IMR-90 (cell line): ENCODE data around the gene SKP2. TPM values are rescaled to one million over a fixed set of nuclear protein-coding genes. Genes with fewer than 3 reads are reported as not detected.

Experiments
- ATAC-seq: fragments of 200-7000 bp; cut with Tn5 transposase; 2 replicates; pipeline ENCODE4 v1.9.1; 2020; ENCODE audit warnings: low read depth, mild to moderate bottlenecking, moderate library complexity
- BruUV-seq: library from RNA; stranded (reverse); fragments of 400-500 nt; replicated peaks from 2 replicates; lab custom pipeline; 2021; lab: Mats Ljungman, UMichigan
- CTCF ChIA-PET: fragments of 300-600 bp; formaldehyde crosslinking; extraction: SDS; loops from one replicate; lab custom pipeline; 2021; ENCODE audit warnings: antibody characterized with exemption; lab: Yijun Ruan, JAX
- POLR2A ChIA-PET: fragments of 300-600 bp; sonication (Branson Sonifier 250); formaldehyde crosslinking; loops from one replicate; lab custom pipeline; 2022; ENCODE audit warnings: antibody characterized with exemption; ENCODE audit not compliant: unreplicated experiment; lab: Charles Lee
- DNase-seq: peaks from one replicate; pipeline ENCODE4 v3.0.0; 2013
- H2AFZ ChIP-seq: replicated peaks from 2 replicates; pipeline ENCODE3; 2013; ENCODE audit warnings: low read length, mild to moderate bottlenecking; ENCODE audit not compliant: poor library complexity
- H2AK5ac ChIP-seq: 2 replicates; pipeline ENCODE4 v1.6.1; 2013; ENCODE audit warnings: low read depth, low read length, inconsistent platforms
- H2AK9ac ChIP-seq: replicated peaks from 2 replicates; pipeline ENCODE3; 2013; ENCODE audit warnings: mild to moderate bottlenecking, low read depth, low read length, moderate library complexity; ENCODE audit not compliant: poor library complexity
- H2BK120ac ChIP-seq: 2 replicates; pipeline ENCODE4 v1.6.1; 2013; ENCODE audit warnings: low read depth, low read length, inconsistent platforms
- H2BK15ac ChIP-seq: 3 replicates; pipeline ENCODE4 v1.6.1; 2013; ENCODE audit warnings: low read depth, low read length, inconsistent platforms
- H2BK20ac ChIP-seq: 2 replicates; pipeline ENCODE4 v1.6.1; 2013; ENCODE audit warnings: low read depth, mild to moderate bottlenecking, inconsistent platforms, low read length, moderate library complexity
- H2BK5ac ChIP-seq: 2 replicates; pipeline ENCODE4 v1.6.1; 2013; ENCODE audit warnings: mild to moderate bottlenecking, low read depth, low read length, inconsistent platforms; ENCODE audit not compliant: poor library complexity, severe bottlenecking
- H3K14ac ChIP-seq: replicated peaks from 2 replicates; pipeline ENCODE4 v1.6.1; 2013; ENCODE audit warnings: low read depth, low read length, inconsistent platforms
- H3K18ac ChIP-seq: 2 replicates; pipeline ENCODE4 v1.6.1; 2013; ENCODE audit warnings: low read depth, low read length, control low read depth
- H3K23ac ChIP-seq: 2 replicates; pipeline ENCODE4 v1.6.1; 2013; ENCODE audit warnings: low read depth, low read length, inconsistent platforms
- H3K27ac ChIP-seq: 2 replicates; pipeline ENCODE4 v1.5.1; 2013; ENCODE audit warnings: mild to moderate bottlenecking, control low read depth, low read length; ENCODE audit not compliant: insufficient read depth
- H3K27me3 ChIP-seq: 2 replicates; pipeline ENCODE4 v1.6.1; 2013; ENCODE audit warnings: low read length; ENCODE audit not compliant: control insufficient read depth, insufficient read depth
- H3K36me3 ChIP-seq: 2 replicates; pipeline ENCODE4 v1.6.1; 2013; ENCODE audit warnings: low read length, mixed read lengths; ENCODE audit not compliant: control insufficient read depth, insufficient read depth
- H3K4ac ChIP-seq: 2 replicates; pipeline ENCODE4 v1.6.1; 2013; ENCODE audit warnings: low read depth, low read length, inconsistent platforms
- H3K4me1 ChIP-seq: 2 replicates; pipeline ENCODE4 v1.6.1; 2013; ENCODE audit warnings: low read length, mixed read lengths; ENCODE audit not compliant: control insufficient read depth, insufficient read depth
- H3K4me2 ChIP-seq: 2 replicates; pipeline ENCODE4 v1.6.1; 2013; ENCODE audit warnings: low read depth, mild to moderate bottlenecking, control low read depth, low read length, moderate library complexity
- H3K4me3 ChIP-seq: 2 replicates; pipeline ENCODE4 v1.5.1; 2013; ENCODE audit warnings: low read depth, mild to moderate bottlenecking, control low read depth, low read length, moderate library complexity; ENCODE audit not compliant: insufficient read depth
- H3K56ac ChIP-seq: 2 replicates; pipeline ENCODE4 v1.6.1; 2013; ENCODE audit warnings: low read length, inconsistent platforms; ENCODE audit not compliant: insufficient read depth; ENCODE audit errors: extremely low read depth
- H3K79me1 ChIP-seq, 2 experiments: 2 replicates each; pipeline ENCODE4 v1.6.1; 2013; ENCODE audit warnings: low read length in 2 of 2, inconsistent platforms in 1 of 2, low read depth in 1 of 2
- H3K9ac ChIP-seq: 2 replicates; pipeline ENCODE4 v1.6.1; 2013; ENCODE audit warnings: low read depth, low read length, control low read depth
- H3K9me1 ChIP-seq: 2 replicates; pipeline ENCODE4 v1.6.1; 2013; ENCODE audit warnings: low read length, inconsistent platforms; ENCODE audit not compliant: insufficient read depth
- H3K9me3 ChIP-seq: 2 replicates; pipeline ENCODE4 v1.6.1; 2013; ENCODE audit warnings: low read length; ENCODE audit not compliant: control insufficient read depth, insufficient read depth
- H4K20me1 ChIP-seq: 2 replicates; pipeline ENCODE4 v1.6.1; 2013; ENCODE audit warnings: low read length, inconsistent platforms; ENCODE audit not compliant: insufficient read depth
- H4K5ac ChIP-seq: 2 replicates; pipeline ENCODE4 v1.6.1; 2013; ENCODE audit warnings: mild to moderate bottlenecking, low read depth, low read length, control low read depth
- H4K8ac ChIP-seq, 2 experiments: 2 replicates each; pipeline ENCODE4 v1.6.1; 2013; ENCODE audit warnings: low read depth in 2 of 2, low read length in 2 of 2, control low read depth in 1 of 2, inconsistent platforms in 1 of 2
- H4K91ac ChIP-seq: 2 replicates; pipeline ENCODE4 v1.6.1; 2013; ENCODE audit warnings: low read depth, low read length, inconsistent platforms; ENCODE audit not compliant: insufficient read depth
- BHLHE40 ChIP-seq: fragments of 150-350 bp; IDR thresholded peaks from 2 replicates; pipeline ENCODE4 v1.6.1; 2016; ENCODE audit warnings: mild to moderate bottlenecking, low read depth, low read length
- CEBPB ChIP-seq: IDR thresholded peaks from 2 replicates; pipeline ENCODE4 v1.6.1; 2012; ENCODE audit warnings: low read depth, low read length, improper control_type of control experiment
- CHD1 ChIP-seq: IDR thresholded peaks from 2 replicates; pipeline ENCODE4 v1.6.1; 2012; ENCODE audit warnings: low read depth, low read length, improper control_type of control experiment
- RCOR1 ChIP-seq: IDR thresholded peaks from 2 replicates; pipeline ENCODE4 v1.6.1; 2012; ENCODE audit warnings: mild to moderate bottlenecking, low read length, improper control_type of control experiment; ENCODE audit not compliant: insufficient replicate concordance
- SMC3 ChIP-seq: fragments of 150-350 bp; IDR thresholded peaks from 2 replicates; pipeline ENCODE4 v1.6.1; 2016; ENCODE audit warnings: low read depth, mild to moderate bottlenecking, antibody characterized with exemption, low read length, moderate library complexity
- WGBS, 2 experiments: methylation state at CpG; one replicate each; pipeline versions ENCODE4 v1.1.5 to v1.1.7; 2013; ENCODE audit warnings: missing lambda C conversion rate in 2 of 2; ENCODE audit not compliant: insufficient read length in 1 of 2; ENCODE audit errors: extremely low coverage in 2 of 2; 5-methylcytosine and 5-hydroxymethylcytosine counted together
- dilution Hi-C: fragments of 300-500 bp; cut with HindIII; formaldehyde crosslinking; loops from one replicate; pipeline ENCODE4 v1.14.3; 2018; ENCODE audit warnings: low sequenced_read_pairs; ENCODE audit not compliant: unreplicated experiment
- in situ Hi-C: fragments of 300-500 bp; cut with MboI; formaldehyde crosslinking; loops from 3 replicates; pipeline ENCODE4 v1.14.3; 2019; ENCODE audit warnings: low sequenced_read_pairs, inconsistent platforms, mixed read lengths
- intact Hi-C: fragments of 100-400 bp; cut with micrococcal nuclease; formaldehyde crosslinking; loops from 2 replicates; pipeline ENCODE4 v1.10.0; 2022
- polyA plus RNA-seq, 3 experiments: library from polyadenylated mRNA; depleted of rRNA; stranded (reverse); fragments of >200 nt; gene quantifications; 2 replicates each; pipeline ENCODE4 v1.2.3, GENCODE V29; 2012; ENCODE audit warnings: low replicate concordance in 1 of 3
- total RNA-seq: library from RNA; depleted of rRNA; stranded (reverse); fragments of >200 nt; gene quantifications from 2 replicates; pipeline ENCODE4 v1.2.3, GENCODE V29; 2012

SKP2 gene
- total and polyA plus RNA-seq, 2 of the 4 experiments (the other 2 are of a cell fraction): 23.3 to 92.1 TPM

DNA sequence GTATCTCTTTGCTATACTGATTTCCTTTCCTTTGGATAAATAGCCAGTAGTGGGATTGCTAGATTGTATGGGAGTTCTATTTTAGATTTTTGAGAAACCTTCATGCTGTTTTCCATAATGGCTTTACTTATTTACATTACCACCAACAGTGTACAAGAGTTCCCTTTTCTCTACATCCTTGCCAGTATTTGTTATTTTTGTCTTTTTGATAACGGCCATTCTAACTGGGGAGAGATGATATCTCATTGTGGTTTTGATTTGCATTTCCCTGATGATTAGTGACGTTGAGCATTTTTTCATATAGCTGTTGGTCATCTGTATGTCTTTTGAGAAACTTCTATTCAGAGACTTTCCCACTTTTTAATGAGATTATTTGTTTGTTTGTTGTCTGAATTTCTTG, 64.0 kb downstream of the SKP2 start:
- Histone ChIP-seq H3K36me3 (peaks cover 9% of the 10 kb centered on the region), H4K91ac (no peak overlapping the region), H2AFZ (no peak overlapping the region), H4K8ac (no peak overlapping the region), H3K56ac (no peak overlapping the region), H3K14ac (no peak overlapping the region), H3K23ac (no peak overlapping the region), H2BK5ac (no peak overlapping the region), H3K4me1 (no peaks in the 10 kb centered on the region), H3K9me1 (no peaks in the 10 kb centered on the region), H3K27me3 (no peaks in the 10 kb centered on the region), H3K4ac (no peak overlapping the region), H3K9me3 (no peaks in the 10 kb centered on the region), H2BK20ac (no peak overlapping the region), H2AK9ac (no peak overlapping the region), H2AK5ac (no peak overlapping the region), H3K9ac (no peak overlapping the region), H3K79me1 (peaks cover 0 to 3% of the 10 kb centered on the region in 2 experiments; a peak in 2 of 4 replicates), H2BK120ac (no peak overlapping the region), H3K4me2 (no peak overlapping the region), H3K27ac (no peak overlapping the region), H4K20me1 (no peaks in the 10 kb centered on the region), H3K4me3 (no peak overlapping the region), H4K5ac (no peak overlapping the region), H3K18ac (no peak overlapping the region), H2BK15ac (no peak overlapping the region)
- TF ChIP-seq SMC3 (no peak), CEBPB (no peak), BHLHE40 (no peak), RCOR1 (no peak), CHD1 (no peak)
- ChIA-PET POLR2A (no interaction called here), CTCF (no interaction called here)
- intact Hi-C loops (no loop called here), in situ Hi-C loops (no loop called here), dilution Hi-C loops (no loop called here)
- BruUV-seq: no TSS peak
- DNase-seq: no peak
- no peak for ATAC-seq
- WGBS, 2 experiments: no CpG with 5 or more reads among the region's 2 CpGs
